Aorta (tissue), 5 donors: ENCODE results near the gene PRDM15. TPM values are rescaled to one million over a fixed set of nuclear protein-coding genes. Genes with fewer than 3 reads are reported as not detected.

ENCODE experiments used
- ATAC-seq: fragments of 200-7000 bp; cut with Tn5 transposase; one replicate; pipeline ENCODE4 v1.9.1; 2022; ENCODE audit warnings: moderate library complexity; ENCODE audit not compliant: low FRiP score
- DNase-seq, 2 donors: peaks; one replicate each; pipeline ENCODE4 v3.0.0-alpha.2; 2020
- H3K27ac ChIP-seq, 2 donors: one replicate each; pipeline ENCODE4 v1.5.1; 2013; ENCODE audit warnings: low read length in 2 of 2, mild to moderate bottlenecking in 2 of 2, moderate library complexity in 2 of 2, control low read depth in 1 of 2, inconsistent platforms in 1 of 2, low read depth in 1 of 2
- H3K27me3 ChIP-seq, 2 donors: one replicate each; pipeline ENCODE4 v1.6.1; 2013; ENCODE audit warnings: control low read depth in 1 of 2, low read length in 1 of 2, mild to moderate bottlenecking in 1 of 2, moderate library complexity in 1 of 2; ENCODE audit not compliant: insufficient read depth in 2 of 2, control insufficient read depth in 1 of 2
- H3K36me3 ChIP-seq, 2 donors: one replicate each; pipeline ENCODE4 v1.6.1; 2013; ENCODE audit warnings: control low read depth in 1 of 2, low read length in 1 of 2, mild to moderate bottlenecking in 1 of 2; ENCODE audit not compliant: insufficient read depth in 2 of 2, control insufficient read depth in 1 of 2
- H3K4me1 ChIP-seq, 2 donors: one replicate each; pipeline ENCODE4 v1.6.1; 2013; ENCODE audit warnings: low read length in 2 of 2, control low read depth in 1 of 2, mild to moderate bottlenecking in 1 of 2, moderate library complexity in 1 of 2; ENCODE audit not compliant: insufficient read depth in 2 of 2, control insufficient read depth in 1 of 2
- H3K4me3 ChIP-seq, 2 donors: one replicate each; pipeline ENCODE4 v1.5.1; 2013; ENCODE audit warnings: low read length in 2 of 2, control low read depth in 1 of 2, mild to moderate bottlenecking in 1 of 2
- H3K9me3 ChIP-seq: one replicate; pipeline ENCODE4 v1.6.1; 2013; ENCODE audit warnings: mild to moderate bottlenecking, low read length; ENCODE audit not compliant: control insufficient read depth
- WGBS, 2 donors: extraction: QIAGEN DNeasy Blood & Tissue Kit; methylation state at CpG; one replicate each; pipeline ENCODE4 v1.1.7; 2013; 5-methylcytosine and 5-hydroxymethylcytosine counted together
- intact Hi-C, 2 donors: fragments of 100-400 bp; cut with DNase I; formaldehyde crosslinking; loops; one replicate each; pipeline versions ENCODE4 v1.14.2 to v1.15.0; 2022
- polyA plus RNA-seq, 2 donors: library from polyadenylated mRNA; stranded (reverse); fragments of 200-250 nt; gene quantifications; one replicate each; pipeline ENCODE4 v1.2.3, GENCODE V29; 2013
- total RNA-seq, 2 donors: library from RNA; stranded (reverse); fragmentation: NEBNext Ultra II Directional; extraction: Animal tissue kit (Norgen Biotek cat#: 25700); gene quantifications; one replicate each; pipeline ENCODE4 v1.2.1, GENCODE V29; 2021
- donor health status: healthy with polysubstance abuse.
- donor health status: Bipolar disorder and iron deficiency.
- donor health status: DM: no; HTN: no; CAD: no.
- donor health status: DM: no; HTN: no; CAD: no.
- donor health status: DM: yes; HTN: yes; CAD: no.

PRDM15 gene
- total and polyA plus RNA-seq, 4 donors: 2.6 to 11.5 (median 7.5) TPM

- no peak for ATAC-seq
- WGBS, 2 donors: 89 to 93% methylated on average over 11 of the region's 11 CpGs
- Histone ChIP-seq H3K4me3 (no peak overlapping the region), H3K27me3 (no peaks in the 10 kb centered on the region), H3K27ac (no peak overlapping the region), H3K4me1 (no peaks in the 10 kb centered on the region), H3K9me3 (no peaks in the 10 kb centered on the region), H3K36me3 (no peaks in the 10 kb centered on the region)
- no peak for DNase-seq
- intact Hi-C loops: loop anchor here (10.0 kb wide), 2 partner anchors 130 to 240 kb away; no protein-coding TSS in a partner anchor
Observed at GRCh38 chr21:41874611-41875010, 4.5 kb downstream of the PRDM15 start.

GRCh38 chr21:41873426-41873825 is 5.7 kb downstream of the PRDM15 start:
- WGBS, 2 donors: 92 to 94% methylated on average over 6 of the region's 6 CpGs
- H3K4me3 ChIP-seq: no peak overlapping the region
- DNase-seq (no peak), ATAC-seq (no peak)
- H3K4me1 ChIP-seq: no peaks in the 10 kb centered on the region
- no peak overlapping the region for H3K27ac ChIP-seq
- no peaks in the 10 kb centered on the region for H3K9me3 ChIP-seq
- no peaks in the 10 kb centered on the region for H3K36me3 ChIP-seq
- no peaks in the 10 kb centered on the region for H3K27me3 ChIP-seq
- intact Hi-C loops: loop anchor here (10.0 kb wide), 2 partner anchors 131 to 241 kb away; no protein-coding TSS in a partner anchor

GRCh38 chr21:41873005-41873404 is 6.1 kb downstream of the PRDM15 start:
- DNase-seq (no peak), ATAC-seq (no peak)
- Histone ChIP-seq H3K9me3 (no peaks in the 10 kb centered on the region), H3K4me3 (no peak overlapping the region), H3K36me3 (no peaks in the 10 kb centered on the region), H3K27ac (no peak overlapping the region), H3K27me3 (no peaks in the 10 kb centered on the region), H3K4me1 (no peaks in the 10 kb centered on the region)
- 73 to 86% methylated on average over 13 of the region's 13 CpGs for WGBS, 2 donors
- intact Hi-C loops: loop anchor here (10.0 kb wide), 2 partner anchors 132 to 242 kb away; no protein-coding TSS in a partner anchor

DNA sequence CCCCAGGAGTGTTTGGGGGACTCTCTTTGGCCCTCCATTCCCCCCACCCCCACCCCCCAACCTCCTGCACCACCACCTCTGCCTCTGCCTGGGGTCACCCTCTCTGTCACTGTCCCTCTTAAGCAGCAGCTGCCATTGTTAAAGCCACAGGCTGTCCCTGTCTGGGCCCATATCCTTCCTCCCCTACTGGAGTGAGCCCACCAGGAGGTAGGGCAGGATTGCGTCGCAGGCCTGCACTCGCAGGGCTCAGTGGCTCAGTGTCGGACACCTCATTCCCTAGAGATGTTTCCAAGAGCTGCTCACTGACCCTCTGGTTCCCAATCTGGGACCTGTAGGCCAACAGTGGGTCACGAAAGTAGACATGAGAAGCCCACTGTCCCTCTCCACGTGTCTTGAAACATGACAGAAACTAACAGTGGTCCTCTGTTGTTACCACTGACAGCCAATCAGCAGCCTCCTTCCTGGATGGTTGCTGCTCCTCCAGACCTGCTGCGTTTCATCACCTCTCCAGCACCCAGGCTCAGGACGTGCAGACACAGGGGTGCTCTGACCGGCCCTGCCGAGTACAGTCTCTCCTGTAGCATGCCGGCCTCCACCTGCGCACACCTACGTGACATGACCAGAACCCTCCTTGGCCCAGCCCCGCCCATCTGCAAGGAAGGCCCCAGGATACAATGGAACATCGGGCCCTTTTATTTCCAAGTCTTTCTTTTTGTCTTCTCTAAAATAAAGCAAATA is 7.7 kb downstream of the PRDM15 start:
- DNase-seq (no peak), ATAC-seq (no peak)
- no peaks in the 10 kb centered on the region for H3K4me1 ChIP-seq
- H3K36me3 ChIP-seq: no peaks in the 10 kb centered on the region
- intact Hi-C loops: loop anchor here (10.0 kb wide), 2 partner anchors 133 to 243 kb away; no protein-coding TSS in a partner anchor
- H3K27me3 ChIP-seq: no peaks in the 10 kb centered on the region
- H3K4me3 ChIP-seq: no peak overlapping the region
- H3K9me3 ChIP-seq: no peaks in the 10 kb centered on the region
- H3K27ac ChIP-seq: no peak overlapping the region
- 91 to 92% methylated on average over 15 of the region's 15 CpGs for WGBS, 2 donors

GRCh38 chr21:41869771-41870170 is 9.4 kb downstream of the PRDM15 start:
- peak in 1 of 2 donors; percentile 38 for DNase-seq
- intact Hi-C loops: loop anchor here (10.0 kb wide), 3 partner anchors 65 to 245 kb away; no protein-coding TSS in a partner anchor

GRCh38 chr21:41868062-41868710 is 11.0 kb downstream of the PRDM15 start:
- intact Hi-C loops: loop anchor here in 1 of 2 donors (10.0 kb wide), 1 partner anchor 63 kb away; no protein-coding TSS in a partner anchor
- DNase-seq (peak in 1 of 2 donors; percentile 9), ATAC-seq (no peak)
- H3K27ac ChIP-seq: no peak overlapping the region
- no peaks in the 10 kb centered on the region for H3K36me3 ChIP-seq
- no peaks in the 10 kb centered on the region for H3K27me3 ChIP-seq
- WGBS, 2 donors: 91 to 95% methylated on average over 10 of the region's 10 CpGs
- no peaks in the 10 kb centered on the region for H3K9me3 ChIP-seq
- no peaks in the 10 kb centered on the region for H3K4me1 ChIP-seq
- H3K4me3 ChIP-seq: no peak overlapping the region

More at GRCh38 chr21:41869771-41870170, 9.4 kb downstream of the PRDM15 start:
- Histone ChIP-seq H3K9me3 (no peaks in the 10 kb centered on the region), H3K27me3 (no peaks in the 10 kb centered on the region), H3K27ac (no peak overlapping the region), H3K4me1 (no peaks in the 10 kb centered on the region), H3K36me3 (no peaks in the 10 kb centered on the region), H3K4me3 (no peak overlapping the region)
- 77 to 84% methylated on average over 9 of the region's 9 CpGs for WGBS, 2 donors
- no peak for ATAC-seq

DNA sequence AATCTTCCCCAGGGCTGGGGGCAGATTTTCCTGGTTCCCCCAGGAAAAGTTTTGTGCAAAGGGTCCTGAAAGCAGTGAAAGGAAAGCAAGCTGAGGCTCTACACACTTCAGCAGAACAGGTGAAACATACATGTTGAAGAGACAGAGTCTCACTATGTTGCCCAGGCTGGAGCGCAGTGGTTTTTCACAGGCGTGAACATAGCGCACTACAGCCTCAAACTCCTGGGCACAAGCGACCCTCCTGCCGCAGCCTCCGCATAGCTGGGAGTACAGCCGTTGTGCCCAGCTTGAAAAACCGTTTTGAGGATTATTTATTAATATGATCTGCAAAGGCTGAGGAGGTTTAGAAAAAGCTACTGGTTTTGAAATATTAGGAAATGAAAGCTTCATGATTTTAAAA is 11.8 kb downstream of the PRDM15 start:
- no peaks in the 10 kb centered on the region for H3K4me1 ChIP-seq
- ATAC-seq: no peak
- no peaks in the 10 kb centered on the region for H3K9me3 ChIP-seq
- no peak for DNase-seq
- no peaks in the 10 kb centered on the region for H3K36me3 ChIP-seq
- H3K4me3 ChIP-seq: no peak overlapping the region
- H3K27ac ChIP-seq: no peak overlapping the region
- 95 to 97% methylated on average over 8 of the region's 8 CpGs for WGBS, 2 donors
- H3K27me3 ChIP-seq: no peaks in the 10 kb centered on the region
- intact Hi-C loops: loop anchor here in 1 of 2 donors (10.0 kb wide), 1 partner anchor 63 kb away; no protein-coding TSS in a partner anchor

DNA sequence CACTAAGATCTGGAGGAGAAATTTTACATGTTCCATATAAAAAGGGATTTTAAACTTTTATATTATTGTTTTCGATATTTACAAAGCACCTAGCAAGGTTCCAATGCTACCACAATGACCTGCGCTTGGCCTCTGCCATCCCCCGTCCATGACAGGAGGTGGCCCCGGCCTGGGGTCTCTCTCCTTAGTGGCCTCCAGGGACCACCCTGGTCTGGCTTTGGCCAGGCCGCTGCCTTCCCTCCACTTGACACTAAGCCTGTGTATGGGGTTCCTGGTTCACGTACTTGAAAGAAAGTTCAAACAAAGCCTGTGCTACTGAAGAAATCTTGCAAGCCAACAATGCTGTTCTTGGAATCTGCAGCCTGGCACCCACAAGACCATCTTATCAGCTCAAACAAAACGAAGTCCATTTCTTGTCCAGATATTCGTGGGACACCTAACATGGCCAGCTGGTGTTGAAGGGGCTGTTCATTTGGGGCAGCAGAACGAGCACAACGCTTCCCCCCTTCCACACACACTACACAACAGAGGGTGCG is 12.8 kb downstream of the PRDM15 start:
- no peak overlapping the region for H3K27ac ChIP-seq
- H3K4me3 ChIP-seq: no peak overlapping the region
- H3K36me3 ChIP-seq: no peaks in the 10 kb centered on the region
- DNase-seq: no peak
- no peaks in the 10 kb centered on the region for H3K27me3 ChIP-seq
- no peaks in the 10 kb centered on the region for H3K4me1 ChIP-seq
- H3K9me3 ChIP-seq: no peaks in the 10 kb centered on the region
- ATAC-seq: no peak
- WGBS, 2 donors: 49 to 70% methylated on average over 11 of the region's 11 CpGs
- intact Hi-C loops: loop anchor here in 1 of 2 donors (10.0 kb wide), 1 partner anchor 62 kb away; no protein-coding TSS in a partner anchor
